Urinary bladder (tissue), 4 donors: ENCODE data around the gene RAB38. TPM values are rescaled to one million over a fixed set of nuclear protein-coding genes. Genes with fewer than 3 reads are reported as not detected.

Source experiments
- DNase-seq: peaks from one replicate; pipeline ENCODE4 v3.0.0-alpha.2; 2015; ENCODE audit errors: extremely low spot score
- H3K27ac ChIP-seq: one replicate; pipeline ENCODE4 v1.5.1; 2013; ENCODE audit warnings: low read depth, mild to moderate bottlenecking, moderate library complexity
- H3K36me3 ChIP-seq: one replicate; pipeline ENCODE4 v1.6.1; 2013; ENCODE audit warnings: mild to moderate bottlenecking, moderate library complexity; ENCODE audit not compliant: insufficient read depth
- H3K4me1 ChIP-seq: one replicate; pipeline ENCODE4 v1.6.1; 2013; ENCODE audit warnings: mild to moderate bottlenecking, moderate library complexity; ENCODE audit not compliant: insufficient read depth
- H3K4me3 ChIP-seq: one replicate; pipeline ENCODE4 v1.5.1; 2013; ENCODE audit warnings: low read depth, low read length
- WGBS: extraction: QIAGEN DNeasy Blood & Tissue Kit; methylation state at CpG from one replicate; pipeline ENCODE4 v1.1.7; 2013; 5-methylcytosine and 5-hydroxymethylcytosine counted together
- polyA plus RNA-seq: library from polyadenylated mRNA; stranded (reverse); fragments of 200-250 nt; gene quantifications from one replicate; pipeline ENCODE4 v1.2.3, GENCODE V29; 2013
- total RNA-seq: library from RNA; depleted of rRNA; stranded (reverse); fragments of >200 nt; gene quantifications from one replicate; pipeline ENCODE4 v1.2.3, GENCODE V29; 2014
- donor health status: healthy with polysubstance abuse.
- donor health status: healthy.

The RAB38 gene
- total and polyA plus RNA-seq, 2 donors: 4.3 to 17.7 TPM

- WGBS: 82% methylated on average over 3 of the region's 3 CpGs
- Histone ChIP-seq H3K27ac (no peak overlapping the region), H3K4me3 (no peak overlapping the region), H3K36me3 (no peaks in the 10 kb centered on the region), H3K4me1 (peaks cover 1% of the 10 kb centered on the region)
- no peak for DNase-seq
Observed at GRCh38 chr11:88183233-88183632, 8.0 kb upstream of the RAB38 start.

DNA sequence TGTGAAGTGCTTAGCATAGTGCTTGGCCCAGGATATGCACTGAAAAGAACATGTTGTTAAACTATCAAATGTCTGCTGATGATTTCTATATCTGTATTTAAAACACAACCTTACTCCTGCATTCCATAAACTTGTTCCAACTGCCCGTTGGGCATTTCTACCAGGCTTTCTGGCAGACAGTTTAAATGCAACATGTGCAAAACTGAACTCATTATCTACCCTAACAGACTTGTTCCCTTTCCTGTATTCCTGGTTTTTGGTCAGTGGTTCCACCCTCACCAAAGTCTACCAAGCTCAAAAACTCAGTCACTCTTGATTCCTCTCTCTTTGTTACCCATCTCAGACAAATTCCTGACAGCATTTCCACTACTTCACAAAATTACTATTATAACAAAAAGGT is 6.5 kb upstream of the RAB38 start:
- no peak for DNase-seq
- Histone ChIP-seq H3K36me3 (no peaks in the 10 kb centered on the region), H3K4me1 (peaks cover 1% of the 10 kb centered on the region), H3K4me3 (no peak overlapping the region), H3K27ac (no peak overlapping the region)
- 37% methylated on average over 1 of the region's 1 CpG for WGBS

DNA sequence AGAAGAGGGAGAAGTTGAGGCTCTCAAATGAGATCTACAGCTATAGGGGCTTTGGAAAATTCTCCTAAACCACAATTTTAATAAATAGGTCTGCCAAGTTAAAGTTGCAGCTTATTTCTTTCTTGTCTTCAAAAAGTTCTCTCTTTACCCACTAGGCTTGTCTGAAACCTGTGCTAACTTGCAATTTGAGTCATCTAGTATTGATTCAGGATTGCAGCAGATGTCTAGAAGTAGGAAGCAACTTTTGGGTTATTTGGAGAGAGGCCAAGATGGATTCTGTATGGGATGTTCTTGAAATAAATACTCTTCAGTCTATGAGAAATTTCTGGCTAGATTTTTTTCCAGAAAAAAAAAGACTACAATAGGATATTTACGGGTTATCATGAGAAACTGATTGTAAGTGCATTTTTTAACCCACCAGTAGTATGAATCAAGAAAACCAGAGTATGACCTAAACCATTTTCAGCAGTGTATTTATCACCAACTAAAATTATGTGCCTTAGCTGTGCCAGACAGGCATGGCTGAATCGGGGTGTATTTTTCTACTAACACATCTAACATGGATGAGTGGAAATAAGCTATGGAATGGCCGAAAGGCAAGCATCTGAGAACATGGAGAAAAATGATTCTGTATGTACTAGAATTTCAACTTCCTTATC is 4.9 kb upstream of the RAB38 start:
- 78% methylated on average over 3 of the region's 3 CpGs for WGBS
- Histone ChIP-seq H3K4me3 (no peak overlapping the region), H3K36me3 (no peaks in the 10 kb centered on the region), H3K4me1 (peaks cover 1% of the 10 kb centered on the region), H3K27ac (no peak overlapping the region)
- DNase-seq: no peak

DNA sequence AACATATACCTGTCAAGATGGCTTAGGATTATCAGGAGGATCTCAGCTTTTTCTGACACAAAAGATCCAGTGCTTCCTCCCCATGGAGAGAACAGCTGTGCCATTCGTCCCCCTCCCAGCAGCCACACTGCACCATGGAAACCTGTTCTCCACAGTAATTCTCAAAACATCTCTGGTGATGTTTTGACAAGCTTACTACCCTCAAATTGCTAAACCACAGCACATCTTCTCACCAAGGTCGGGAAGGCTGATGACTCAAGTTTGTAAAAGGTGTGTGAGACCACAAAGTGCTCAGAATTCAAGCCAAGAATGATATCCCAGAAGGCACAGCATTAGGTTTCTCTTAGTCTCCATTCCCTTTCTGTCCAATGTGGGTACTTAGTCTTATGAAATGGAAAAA is 3.9 kb upstream of the RAB38 start:
- DNase-seq: no peak
- Histone ChIP-seq H3K4me1 (peaks cover 1% of the 10 kb centered on the region), H3K4me3 (no peak overlapping the region), H3K36me3 (no peaks in the 10 kb centered on the region), H3K27ac (no peak overlapping the region)
- WGBS: 77% methylated on average over 2 of the region's 2 CpGs

- DNase-seq: no peak
- Histone ChIP-seq H3K27ac (no peak overlapping the region), H3K4me3 (no peak overlapping the region), H3K36me3 (no peaks in the 10 kb centered on the region), H3K4me1 (peaks cover 1% of the 10 kb centered on the region)
- 57% methylated on average over 4 of the region's 4 CpGs for WGBS
Observed at GRCh38 chr11:88178191-88178590, 2.9 kb upstream of the RAB38 start.

GRCh38 chr11:88175569-88176075 is 379 bp upstream of the RAB38 start:
- 43% methylated on average over 15 of the region's 15 CpGs for WGBS
- H3K36me3 ChIP-seq: no peaks in the 10 kb centered on the region
- no peak overlapping the region for H3K27ac ChIP-seq
- no peaks in the 10 kb centered on the region for H3K4me1 ChIP-seq
- no peak for DNase-seq
- H3K4me3 ChIP-seq: peak overlapping the region; percentile 45

DNA sequence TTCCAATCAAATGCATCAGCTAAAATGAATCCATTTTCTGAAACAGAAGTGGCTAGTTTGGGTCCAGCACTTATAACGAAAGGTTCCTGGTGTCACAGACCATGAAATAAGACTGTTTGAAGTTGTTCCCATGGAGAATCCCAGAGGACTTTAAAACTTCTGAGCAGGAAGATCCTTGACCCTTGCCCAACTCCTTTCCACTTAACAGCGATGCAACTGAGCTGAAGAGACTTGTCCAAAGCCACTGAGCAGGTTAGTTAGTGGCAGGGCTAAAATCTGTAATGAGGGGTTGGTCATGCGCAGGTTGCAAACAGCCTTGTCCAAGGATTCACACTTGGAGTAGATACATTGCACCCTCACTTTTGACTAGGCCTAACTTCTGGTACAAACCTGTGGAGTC is 1.3 kb downstream of the RAB38 start:
- H3K4me3 ChIP-seq: no peak overlapping the region
- no peaks in the 10 kb centered on the region for H3K4me1 ChIP-seq
- no peak for DNase-seq
- H3K36me3 ChIP-seq: no peaks in the 10 kb centered on the region
- H3K27ac ChIP-seq: no peak overlapping the region
- WGBS: 87% methylated on average over 3 of the region's 3 CpGs

- DNase-seq: no peak
- whole genome bisulfite sequencing: 86% methylated on average over 2 of the region's 2 CpGs
- Histone ChIP-seq H3K4me3 (no peak overlapping the region), H3K4me1 (no peaks in the 10 kb centered on the region), H3K27ac (no peak overlapping the region), H3K36me3 (no peaks in the 10 kb centered on the region)
Observed at GRCh38 chr11:88171982-88172381, 3.3 kb downstream of the RAB38 start.

DNA sequence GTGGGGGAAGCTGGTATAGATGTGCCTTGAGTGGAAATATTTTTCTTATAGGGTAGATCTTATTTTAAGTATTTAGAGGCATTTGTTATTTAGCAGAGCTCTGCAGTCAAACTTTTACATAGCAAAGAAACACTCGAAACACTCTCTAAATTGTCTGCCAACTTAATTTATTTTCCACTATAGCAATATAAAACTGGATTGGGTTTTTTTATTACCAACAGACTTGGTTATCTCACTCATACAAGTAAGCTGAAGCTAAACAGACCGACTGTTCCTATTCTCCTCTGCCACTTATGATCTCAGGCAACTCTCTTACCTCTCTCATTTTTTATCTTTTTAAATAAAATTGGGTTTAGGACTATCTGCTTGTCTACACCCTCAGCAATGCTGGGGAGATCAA is 4.6 kb downstream of the RAB38 start:
- no peak overlapping the region for H3K27ac ChIP-seq
- H3K4me1 ChIP-seq: no peaks in the 10 kb centered on the region
- no peaks in the 10 kb centered on the region for H3K36me3 ChIP-seq
- no peak for DNase-seq
- no peak overlapping the region for H3K4me3 ChIP-seq
- 60% methylated on average over 2 of the region's 2 CpGs for WGBS

GRCh38 chr11:88169881-88170280 is 5.4 kb downstream of the RAB38 start:
- Histone ChIP-seq H3K36me3 (no peaks in the 10 kb centered on the region), H3K4me1 (no peaks in the 10 kb centered on the region), H3K27ac (no peak overlapping the region), H3K4me3 (no peak overlapping the region)
- DNase-seq: no peak
- WGBS: 87% methylated on average over 4 of the region's 4 CpGs

DNA sequence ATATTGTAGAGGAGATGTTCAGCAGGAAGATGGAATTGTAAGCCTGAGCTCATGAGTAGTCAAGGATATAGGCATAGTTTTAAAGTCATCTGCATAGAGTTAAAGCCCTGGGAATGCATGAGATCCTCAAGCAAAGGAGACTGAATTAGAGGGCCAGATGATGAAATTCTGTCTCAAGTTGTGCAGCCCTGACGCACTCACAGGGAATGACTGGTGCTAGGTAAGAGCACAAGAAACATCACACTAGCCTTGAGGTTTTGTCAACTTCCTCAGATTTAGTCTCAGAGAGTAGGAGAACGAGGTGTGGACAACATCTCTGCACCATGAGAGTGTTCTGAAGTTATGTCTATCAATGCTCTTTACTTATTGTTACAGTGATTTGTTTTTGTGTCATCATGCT is 5.8 kb downstream of the RAB38 start:
- WGBS: 90% methylated on average over 2 of the region's 2 CpGs
- Histone ChIP-seq H3K4me1 (no peaks in the 10 kb centered on the region), H3K36me3 (no peaks in the 10 kb centered on the region), H3K4me3 (no peak overlapping the region), H3K27ac (no peak overlapping the region)
- DNase-seq: no peak

DNA sequence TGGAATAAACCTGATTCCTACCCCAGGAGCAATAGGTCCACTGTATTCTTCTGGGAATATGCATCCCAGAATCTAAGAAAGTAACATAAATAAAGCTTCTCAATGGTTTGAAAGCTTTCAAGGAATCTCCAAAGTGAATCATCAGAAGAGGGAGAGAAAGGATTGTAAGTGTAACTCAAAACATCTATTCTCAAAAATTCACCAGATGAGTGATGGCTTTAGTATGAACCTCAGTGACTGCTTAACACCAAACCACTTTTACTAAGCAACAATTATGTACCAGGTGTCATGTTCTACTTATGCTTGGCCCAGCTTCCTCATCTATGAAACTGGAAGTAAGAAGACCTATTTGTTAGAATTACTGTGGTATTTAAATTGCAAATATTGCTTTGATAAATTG is 7.4 kb downstream of the RAB38 start:
- no peak overlapping the region for H3K27ac ChIP-seq
- no peak for DNase-seq
- no peak overlapping the region for H3K4me3 ChIP-seq
- no peaks in the 10 kb centered on the region for H3K4me1 ChIP-seq
- no peaks in the 10 kb centered on the region for H3K36me3 ChIP-seq

GRCh38 chr11:88164806-88165585 is 10.2 kb downstream of the RAB38 start:
- H3K27ac ChIP-seq: no peak overlapping the region
- 63% methylated on average over 1 of the region's 1 CpG for WGBS
- DNase-seq: no peak
- H3K36me3 ChIP-seq: no peaks in the 10 kb centered on the region
- H3K4me1 ChIP-seq: no peaks in the 10 kb centered on the region
- no peak overlapping the region for H3K4me3 ChIP-seq

DNA sequence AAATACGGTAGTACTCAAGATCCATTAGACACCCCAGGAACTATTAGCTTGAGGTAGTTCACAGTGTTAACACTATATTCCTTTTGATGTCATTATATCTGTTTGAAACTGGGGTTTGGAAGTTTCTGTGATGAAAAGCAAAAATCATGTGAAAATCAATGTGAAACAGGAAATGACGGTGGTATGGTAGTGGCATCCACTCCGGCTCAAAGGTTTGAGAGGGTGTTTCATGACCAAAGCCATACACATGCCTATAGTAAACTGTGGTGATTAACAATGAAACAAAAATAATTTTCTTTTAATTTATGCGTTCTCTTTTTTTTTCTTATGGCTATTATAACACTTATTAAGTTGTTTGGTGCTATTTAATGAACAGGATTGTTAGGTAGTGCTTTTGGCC is 10.9 kb downstream of the RAB38 start:
- no peak overlapping the region for H3K27ac ChIP-seq
- 96% methylated on average over 4 of the region's 4 CpGs for WGBS
- no peak overlapping the region for H3K4me3 ChIP-seq
- H3K4me1 ChIP-seq: no peaks in the 10 kb centered on the region
- no peak for DNase-seq
- H3K36me3 ChIP-seq: no peaks in the 10 kb centered on the region
